Tibial nerve (tissue), 4 donors: Measurements from ENCODE around the gene KDM4F. TPM values are rescaled to one million over a fixed set of nuclear protein-coding genes. Genes with fewer than 3 reads are reported as not detected.

Source experiments
- DNase-seq, 2 donors: peaks; one replicate each; pipeline ENCODE4 v3.0.0-alpha.2; 2019; ENCODE audit warnings: low spot score in 2 of 2
- H3K27ac ChIP-seq, 4 donors: fragments of 200-600 bp; sonication (generic) in 3 of 4; one replicate each; pipeline ENCODE4 v1.5.1; 2017 to 2019; ENCODE audit warnings: mild to moderate bottlenecking in 1 of 4
- H3K27me3 ChIP-seq, 2 donors: fragments of 200-600 bp; sonication (generic) in 1 of 2; one replicate each; pipeline versions ENCODE4 v1.5.1 to v1.6.0; 2017 to 2019
- H3K36me3 ChIP-seq, 3 donors: fragments of 200-600 bp; sonication (generic); one replicate each; pipeline ENCODE4 v1.5.1; 2018 to 2019
- H3K4me1 ChIP-seq, 4 donors: fragments of 200-600 bp; sonication (generic) in 3 of 4; one replicate each; pipeline ENCODE4 v1.5.1; 2017 to 2019
- H3K4me3 ChIP-seq, 4 donors: fragments of 200-600 bp; sonication (generic) in 3 of 4; one replicate each; pipeline ENCODE4 v1.5.1; 2017 to 2019; ENCODE audit warnings: mild to moderate bottlenecking in 1 of 4, moderate library complexity in 1 of 4
- H3K9me3 ChIP-seq, 4 donors: fragments of 200-600 bp; sonication (generic) in 3 of 4; one replicate each; pipeline ENCODE4 v1.5.1; 2017 to 2019
- EP300 ChIP-seq, 2 donors: sonication (generic); formaldehyde crosslinking; IDR thresholded peaks; one replicate each; pipeline ENCODE4 v1.6.1; 2017; ENCODE audit warnings: antibody characterized with exemption in 2 of 2, mild to moderate bottlenecking in 1 of 2
- POLR2A ChIP-seq, 2 donors: fragments of 450-650 bp; IDR thresholded peaks; one replicate each; pipeline ENCODE4 v1.6.1; 2017; ENCODE audit warnings: antibody characterized with exemption in 2 of 2, mild to moderate bottlenecking in 2 of 2, moderate library complexity in 2 of 2
- WGBS, 2 donors: methylation state at CpG; one replicate each; pipeline ENCODE4 v1.1.5; 2018; 5-methylcytosine and 5-hydroxymethylcytosine counted together
- total RNA-seq, 4 donors: library from RNA; depleted of rRNA; stranded (reverse); fragments of >200 nt; gene quantifications; one replicate each; pipeline ENCODE4 v1.1.0, GENCODE V29; 2016
- TF ChIP-seq, protein P1 (sequence below), 5 experiments: fragments of 200-600 bp in 3 of 5; fragments of 450-650 bp in 2 of 5; sonication (generic) in 3 of 5; IDR thresholded peaks; one replicate each; pipeline ENCODE4 v1.5.1; 2016 to 2019; ENCODE audit warnings: antibody characterized with exemption in 5 of 5, mild to moderate bottlenecking in 3 of 5, moderate library complexity in 2 of 5

KDM4F gene
- total RNA-seq, 4 donors from 2014 or later, result not detected

DNA sequence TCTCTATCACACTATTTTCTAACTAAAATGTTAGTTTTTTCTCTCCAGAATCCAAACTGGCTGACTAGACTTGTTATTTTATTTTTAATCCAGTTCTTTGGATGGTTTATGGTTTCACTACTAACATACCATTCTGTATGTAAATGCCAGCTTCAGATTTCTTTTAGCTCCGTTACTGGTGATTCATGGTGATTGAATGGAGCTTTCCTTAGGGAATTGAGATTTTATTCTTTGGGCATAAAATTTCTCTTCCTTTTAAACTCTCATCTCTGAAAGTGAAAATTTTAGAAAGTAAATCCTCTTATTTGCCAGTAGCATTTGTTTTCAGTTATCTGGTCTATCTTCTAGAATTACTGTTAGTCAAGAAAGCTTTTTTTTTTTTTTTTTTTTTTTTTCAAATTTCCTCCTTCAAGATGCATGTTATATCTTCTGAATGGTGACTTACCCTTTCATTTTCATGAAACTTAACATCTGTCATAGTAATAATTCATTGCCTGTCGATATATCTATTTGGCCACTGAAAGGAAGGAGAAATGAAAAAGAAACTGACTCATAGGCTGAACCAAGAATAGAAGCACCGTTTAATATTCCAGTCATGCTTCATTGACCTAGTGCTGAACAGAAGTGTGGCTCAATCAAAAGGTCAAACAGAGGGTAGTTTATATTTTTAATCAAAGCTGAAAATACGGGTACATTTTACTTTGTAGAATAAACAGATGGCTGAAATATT lies 46.8 kb downstream of the KDM4F start:
- DNase-seq, result no peak
- no peak overlapping the region for H3K4me3 ChIP-seq
- peak overlapping the region in 1 of 4 donors; percentile 46 for H3K27ac ChIP-seq
- H3K36me3 ChIP-seq, result no peaks in the 10 kb centered on the region
- 21 to 22% methylated on average over 4 of the region's 4 CpGs for WGBS, 2 donors
- TF ChIP-seq POLR2A (IDR thresholded peaks at IDR 0.05), result no peak
- no peak for TF ChIP-seq EP300 (IDR thresholded peaks at IDR 0.05)
- H3K27me3 ChIP-seq, result no peaks in the 10 kb centered on the region
- H3K4me1 ChIP-seq, result peaks cover 0 to 94% (median 39%) of the 10 kb centered on the region in 4 donors
- no peaks in the 10 kb centered on the region for H3K9me3 ChIP-seq

DNA sequence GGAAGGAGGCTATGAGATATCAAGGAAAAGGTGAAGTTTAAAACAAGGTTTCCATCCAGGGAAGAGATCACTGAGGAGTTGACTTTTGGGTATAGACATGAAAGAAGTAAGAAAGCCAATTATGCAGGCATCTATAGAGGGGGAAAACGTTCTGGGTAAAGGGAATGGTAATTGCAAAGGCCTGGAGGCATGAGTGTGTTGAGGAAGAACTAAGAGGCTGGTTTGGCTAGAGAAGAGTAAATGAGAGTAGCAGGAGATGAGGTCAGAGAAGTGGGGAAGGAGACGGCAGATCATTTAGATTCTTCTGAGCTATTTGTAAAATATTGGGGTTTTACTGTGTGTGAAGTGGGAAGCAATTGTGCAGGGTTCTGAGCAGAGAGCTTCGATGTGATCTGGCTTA lies 48.0 kb downstream of the KDM4F start:
- TF ChIP-seq, protein P1, sequence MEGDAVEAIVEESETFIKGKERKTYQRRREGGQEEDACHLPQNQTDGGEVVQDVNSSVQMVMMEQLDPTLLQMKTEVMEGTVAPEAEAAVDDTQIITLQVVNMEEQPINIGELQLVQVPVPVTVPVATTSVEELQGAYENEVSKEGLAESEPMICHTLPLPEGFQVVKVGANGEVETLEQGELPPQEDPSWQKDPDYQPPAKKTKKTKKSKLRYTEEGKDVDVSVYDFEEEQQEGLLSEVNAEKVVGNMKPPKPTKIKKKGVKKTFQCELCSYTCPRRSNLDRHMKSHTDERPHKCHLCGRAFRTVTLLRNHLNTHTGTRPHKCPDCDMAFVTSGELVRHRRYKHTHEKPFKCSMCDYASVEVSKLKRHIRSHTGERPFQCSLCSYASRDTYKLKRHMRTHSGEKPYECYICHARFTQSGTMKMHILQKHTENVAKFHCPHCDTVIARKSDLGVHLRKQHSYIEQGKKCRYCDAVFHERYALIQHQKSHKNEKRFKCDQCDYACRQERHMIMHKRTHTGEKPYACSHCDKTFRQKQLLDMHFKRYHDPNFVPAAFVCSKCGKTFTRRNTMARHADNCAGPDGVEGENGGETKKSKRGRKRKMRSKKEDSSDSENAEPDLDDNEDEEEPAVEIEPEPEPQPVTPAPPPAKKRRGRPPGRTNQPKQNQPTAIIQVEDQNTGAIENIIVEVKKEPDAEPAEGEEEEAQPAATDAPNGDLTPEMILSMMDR (IDR thresholded peaks at IDR 0.05), result no peak

DNA sequence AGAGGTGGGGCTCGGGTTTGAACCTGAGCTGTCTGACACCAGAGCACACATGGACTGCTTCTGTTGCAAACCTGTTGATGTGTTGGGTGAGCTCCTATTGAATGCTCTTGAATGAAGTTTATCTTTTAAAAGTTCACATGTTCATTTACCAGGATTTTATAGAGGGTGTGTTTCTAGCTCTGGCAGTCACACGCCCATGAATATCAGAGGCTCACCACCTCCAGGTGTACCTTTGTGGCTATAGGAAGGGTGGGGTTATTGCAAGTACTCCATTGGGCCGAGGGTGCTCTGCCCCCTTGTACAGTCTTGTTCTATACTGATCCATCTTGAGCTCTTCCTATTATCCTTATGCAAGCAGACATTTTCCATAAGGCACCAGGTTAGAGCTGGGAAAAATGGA lies 49.6 kb downstream of the KDM4F start:
- Histone ChIP-seq H3K4me3 (no peak overlapping the region), H3K9me3 (no peaks in the 10 kb centered on the region), H3K27ac (no peak overlapping the region), H3K36me3 (peaks cover 0 to 7% (median 0%) of the 10 kb centered on the region in 3 donors), H3K27me3 (no peaks in the 10 kb centered on the region), H3K4me1 (peaks cover 0 to 87% (median 14%) of the 10 kb centered on the region in 4 donors)
- WGBS, 2 donors, result 93 to 94% methylated on average over 3 of the region's 3 CpGs
- TF ChIP-seq POLR2A (IDR thresholded peaks at IDR 0.05) (no peak), EP300 (IDR thresholded peaks at IDR 0.05) (no peak)
- TF ChIP-seq, protein P1 (IDR thresholded peaks at IDR 0.05), result no peak
- no peak for DNase-seq

More for the DNA sequence above, 48.0 kb downstream of the KDM4F start:
- H3K27ac ChIP-seq, result no peak overlapping the region
- H3K9me3 ChIP-seq, result no peaks in the 10 kb centered on the region
- no peak overlapping the region for H3K4me3 ChIP-seq
- WGBS, 2 donors, result 57 to 63% methylated on average over 3 of the region's 3 CpGs
- peaks cover 0 to 4% (median 0%) of the 10 kb centered on the region in 3 donors for H3K36me3 ChIP-seq
- H3K27me3 ChIP-seq, result no peaks in the 10 kb centered on the region
- H3K4me1 ChIP-seq, result peaks cover 0 to 92% (median 29%) of the 10 kb centered on the region in 4 donors
- DNase-seq, result no peak

DNA sequence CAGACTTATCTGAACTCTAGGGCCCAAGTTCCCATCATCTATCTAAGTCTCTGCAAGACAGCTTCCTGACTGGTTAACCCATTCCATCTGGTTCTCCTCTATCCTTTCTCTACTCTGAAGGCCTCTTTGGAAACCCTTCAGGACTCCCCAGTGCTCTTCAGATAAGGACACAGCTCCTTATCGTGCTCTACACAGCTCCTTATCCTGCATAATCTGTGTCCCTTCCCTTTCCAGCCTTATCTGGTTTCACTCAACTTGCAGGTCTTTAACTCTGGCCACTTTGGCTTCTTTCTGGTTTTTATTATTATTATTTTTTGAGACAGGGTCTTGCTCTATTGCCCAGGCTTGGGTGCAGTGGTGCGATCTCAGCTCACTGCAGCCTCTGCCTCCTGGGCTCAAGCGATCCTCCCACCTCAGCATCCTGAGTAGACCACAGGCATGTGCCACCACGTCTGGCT lies 51.0 kb downstream of the KDM4F start:
- WGBS, 2 donors, result 92 to 97% methylated on average over 4 of the region's 4 CpGs
- no peak overlapping the region for H3K4me3 ChIP-seq
- H3K36me3 ChIP-seq, result peaks cover 0 to 7% (median 0%) of the 10 kb centered on the region in 3 donors
- no peaks in the 10 kb centered on the region for H3K9me3 ChIP-seq
- H3K4me1 ChIP-seq, result peaks cover 0 to 79% (median 10%) of the 10 kb centered on the region in 4 donors
- DNase-seq, result no peak
- no peak overlapping the region for H3K27ac ChIP-seq
- TF ChIP-seq EP300 (IDR thresholded peaks at IDR 0.05), result no peak
- no peaks in the 10 kb centered on the region for H3K27me3 ChIP-seq

Other genes starting within 250 kb of the KDM4F start
- 10 to 100 TPM; 29.6 to 54.0 (median 37.9) TPM for gene CWC15, start 75.9 kb upstream of the KDM4F start, total RNA-seq
- 1 to 10 TPM in 3 of 4 donors, under 1 TPM in 1; 0.63 to 4.8 (median 1.3) TPM for gene KDM4D, start 75.7 kb upstream of the KDM4F start, total RNA-seq
- gene KDM4E, start 24.2 kb upstream of the KDM4F start, total RNA-seq, result not detected
- 10 to 100 TPM; 41.4 to 79.8 (median 49.1) TPM for gene SRSF8, start 17.5 kb downstream of the KDM4F start, total RNA-seq
- gene ENDOD1, start 40.4 kb downstream of the KDM4F start, total RNA-seq, result 100 to 1,000 TPM; 106 to 210 (median 154) TPM
- gene SESN3, start 181.8 kb downstream of the KDM4F start, total RNA-seq, result 100 to 1,000 TPM in 1 of 4 donors, 10 to 100 TPM in 3; 57.9 to 106 (median 71.8) TPM